IMR-90 (cell line): ENCODE data around the gene SYTL2. TPM values are rescaled to one million over a fixed set of nuclear protein-coding genes. Genes with fewer than 3 reads are reported as not detected.
A peak's percentile ranks its signal among the peaks of the same experiment; 100 is the strongest.

Experiments
- ATAC-seq: fragments of 200-7000 bp; cut with Tn5 transposase; 2 replicates; pipeline ENCODE4 v1.9.1; 2020; ENCODE audit warnings: low read depth, mild to moderate bottlenecking, moderate library complexity
- BruUV-seq: library from RNA; stranded (reverse); fragments of 400-500 nt; replicated peaks from 2 replicates; lab custom pipeline; 2021; lab: Mats Ljungman, UMichigan
- CTCF ChIA-PET: fragments of 300-600 bp; formaldehyde crosslinking; extraction: SDS; loops from one replicate; lab custom pipeline; 2021; ENCODE audit warnings: antibody characterized with exemption; lab: Yijun Ruan, JAX
- POLR2A ChIA-PET: fragments of 300-600 bp; sonication (Branson Sonifier 250); formaldehyde crosslinking; loops from one replicate; lab custom pipeline; 2022; ENCODE audit warnings: antibody characterized with exemption; ENCODE audit not compliant: unreplicated experiment; lab: Charles Lee
- DNase-seq: peaks from one replicate; pipeline ENCODE4 v3.0.0; 2013
- H2AFZ ChIP-seq: replicated peaks from 2 replicates; pipeline ENCODE3; 2013; ENCODE audit warnings: low read length, mild to moderate bottlenecking; ENCODE audit not compliant: poor library complexity
- H2AK5ac ChIP-seq: 2 replicates; pipeline ENCODE4 v1.6.1; 2013; ENCODE audit warnings: low read depth, low read length, inconsistent platforms
- H2AK9ac ChIP-seq: replicated peaks from 2 replicates; pipeline ENCODE3; 2013; ENCODE audit warnings: mild to moderate bottlenecking, low read depth, low read length, moderate library complexity; ENCODE audit not compliant: poor library complexity
- H2BK120ac ChIP-seq: 2 replicates; pipeline ENCODE4 v1.6.1; 2013; ENCODE audit warnings: low read depth, low read length, inconsistent platforms
- H2BK15ac ChIP-seq: 3 replicates; pipeline ENCODE4 v1.6.1; 2013; ENCODE audit warnings: low read depth, low read length, inconsistent platforms
- H2BK20ac ChIP-seq: 2 replicates; pipeline ENCODE4 v1.6.1; 2013; ENCODE audit warnings: low read depth, mild to moderate bottlenecking, inconsistent platforms, low read length, moderate library complexity
- H2BK5ac ChIP-seq: 2 replicates; pipeline ENCODE4 v1.6.1; 2013; ENCODE audit warnings: mild to moderate bottlenecking, low read depth, low read length, inconsistent platforms; ENCODE audit not compliant: poor library complexity, severe bottlenecking
- H3K14ac ChIP-seq: replicated peaks from 2 replicates; pipeline ENCODE4 v1.6.1; 2013; ENCODE audit warnings: low read depth, low read length, inconsistent platforms
- H3K18ac ChIP-seq: 2 replicates; pipeline ENCODE4 v1.6.1; 2013; ENCODE audit warnings: low read depth, low read length, control low read depth
- H3K23ac ChIP-seq: 2 replicates; pipeline ENCODE4 v1.6.1; 2013; ENCODE audit warnings: low read depth, low read length, inconsistent platforms
- H3K27ac ChIP-seq: 2 replicates; pipeline ENCODE4 v1.5.1; 2013; ENCODE audit warnings: mild to moderate bottlenecking, control low read depth, low read length; ENCODE audit not compliant: insufficient read depth
- H3K27me3 ChIP-seq: 2 replicates; pipeline ENCODE4 v1.6.1; 2013; ENCODE audit warnings: low read length; ENCODE audit not compliant: control insufficient read depth, insufficient read depth
- H3K36me3 ChIP-seq: 2 replicates; pipeline ENCODE4 v1.6.1; 2013; ENCODE audit warnings: low read length, mixed read lengths; ENCODE audit not compliant: control insufficient read depth, insufficient read depth
- H3K4ac ChIP-seq: 2 replicates; pipeline ENCODE4 v1.6.1; 2013; ENCODE audit warnings: low read depth, low read length, inconsistent platforms
- H3K4me1 ChIP-seq: 2 replicates; pipeline ENCODE4 v1.6.1; 2013; ENCODE audit warnings: low read length, mixed read lengths; ENCODE audit not compliant: control insufficient read depth, insufficient read depth
- H3K4me2 ChIP-seq: 2 replicates; pipeline ENCODE4 v1.6.1; 2013; ENCODE audit warnings: low read depth, mild to moderate bottlenecking, control low read depth, low read length, moderate library complexity
- H3K4me3 ChIP-seq: 2 replicates; pipeline ENCODE4 v1.5.1; 2013; ENCODE audit warnings: low read depth, mild to moderate bottlenecking, control low read depth, low read length, moderate library complexity; ENCODE audit not compliant: insufficient read depth
- H3K56ac ChIP-seq: 2 replicates; pipeline ENCODE4 v1.6.1; 2013; ENCODE audit warnings: low read length, inconsistent platforms; ENCODE audit not compliant: insufficient read depth; ENCODE audit errors: extremely low read depth
- H3K79me1 ChIP-seq, 2 experiments: 2 replicates each; pipeline ENCODE4 v1.6.1; 2013; ENCODE audit warnings: low read length in 2 of 2, inconsistent platforms in 1 of 2, low read depth in 1 of 2
- H3K9ac ChIP-seq: 2 replicates; pipeline ENCODE4 v1.6.1; 2013; ENCODE audit warnings: low read depth, low read length, control low read depth
- H3K9me1 ChIP-seq: 2 replicates; pipeline ENCODE4 v1.6.1; 2013; ENCODE audit warnings: low read length, inconsistent platforms; ENCODE audit not compliant: insufficient read depth
- H3K9me3 ChIP-seq: 2 replicates; pipeline ENCODE4 v1.6.1; 2013; ENCODE audit warnings: low read length; ENCODE audit not compliant: control insufficient read depth, insufficient read depth
- H4K20me1 ChIP-seq: 2 replicates; pipeline ENCODE4 v1.6.1; 2013; ENCODE audit warnings: low read length, inconsistent platforms; ENCODE audit not compliant: insufficient read depth
- H4K5ac ChIP-seq: 2 replicates; pipeline ENCODE4 v1.6.1; 2013; ENCODE audit warnings: mild to moderate bottlenecking, low read depth, low read length, control low read depth
- H4K8ac ChIP-seq, 2 experiments: 2 replicates each; pipeline ENCODE4 v1.6.1; 2013; ENCODE audit warnings: low read depth in 2 of 2, low read length in 2 of 2, control low read depth in 1 of 2, inconsistent platforms in 1 of 2
- H4K91ac ChIP-seq: 2 replicates; pipeline ENCODE4 v1.6.1; 2013; ENCODE audit warnings: low read depth, low read length, inconsistent platforms; ENCODE audit not compliant: insufficient read depth
- CEBPB ChIP-seq: IDR thresholded peaks from 2 replicates; pipeline ENCODE4 v1.6.1; 2012; ENCODE audit warnings: low read depth, low read length, improper control_type of control experiment
- FOS ChIP-seq: fragments of 150-350 bp; IDR thresholded peaks from 2 replicates; pipeline ENCODE4 v1.6.1; 2016; ENCODE audit warnings: low read depth, low read length
- MAFK ChIP-seq: IDR thresholded peaks from 2 replicates; pipeline ENCODE4 v1.6.1; 2012; ENCODE audit warnings: low read depth, low read length, improper control_type of control experiment
- NFE2L2 ChIP-seq: fragments of 150-350 bp; IDR thresholded peaks from 2 replicates; pipeline ENCODE4 v1.6.1; 2016; ENCODE audit warnings: low read depth, mild to moderate bottlenecking, low read length
- SMC3 ChIP-seq: fragments of 150-350 bp; IDR thresholded peaks from 2 replicates; pipeline ENCODE4 v1.6.1; 2016; ENCODE audit warnings: low read depth, mild to moderate bottlenecking, antibody characterized with exemption, low read length, moderate library complexity
- WGBS, 2 experiments: methylation state at CpG; one replicate each; pipeline versions ENCODE4 v1.1.5 to v1.1.7; 2013; ENCODE audit warnings: missing lambda C conversion rate in 2 of 2; ENCODE audit not compliant: insufficient read length in 1 of 2; ENCODE audit errors: extremely low coverage in 2 of 2; 5-methylcytosine and 5-hydroxymethylcytosine counted together
- dilution Hi-C: fragments of 300-500 bp; cut with HindIII; formaldehyde crosslinking; loops from one replicate; pipeline ENCODE4 v1.14.3; 2018; ENCODE audit warnings: low sequenced_read_pairs; ENCODE audit not compliant: unreplicated experiment
- in situ Hi-C: fragments of 300-500 bp; cut with MboI; formaldehyde crosslinking; loops from 3 replicates; pipeline ENCODE4 v1.14.3; 2019; ENCODE audit warnings: low sequenced_read_pairs, inconsistent platforms, mixed read lengths
- intact Hi-C: fragments of 100-400 bp; cut with micrococcal nuclease; formaldehyde crosslinking; loops from 2 replicates; pipeline ENCODE4 v1.10.0; 2022
- polyA plus RNA-seq, 3 experiments: library from polyadenylated mRNA; depleted of rRNA; stranded (reverse); fragments of >200 nt; gene quantifications; 2 replicates each; pipeline ENCODE4 v1.2.3, GENCODE V29; 2012; ENCODE audit warnings: low replicate concordance in 1 of 3
- total RNA-seq: library from RNA; depleted of rRNA; stranded (reverse); fragments of >200 nt; gene quantifications from 2 replicates; pipeline ENCODE4 v1.2.3, GENCODE V29; 2012

The SYTL2 gene
- total and polyA plus RNA-seq, 2 of the 4 experiments (the other 2 are of a cell fraction) = 45.2 to 70.0 TPM

- BruUV-seq = no TSS peak
- Histone ChIP-seq H2BK120ac (no peak overlapping the region), H3K4me1 (peaks cover 26% of the 10 kb centered on the region), H3K9me3 (no peaks in the 10 kb centered on the region), H2AK5ac (no peak overlapping the region; the same call in 1 of the 2 replicates), H2AFZ (no peak overlapping the region), H3K18ac (no peak overlapping the region), H4K8ac (no peak overlapping the region), H4K20me1 (no peaks in the 10 kb centered on the region), H3K4me3 (no peak overlapping the region), H3K9me1 (peaks cover 19% of the 10 kb centered on the region; the same call in 1 of the 2 replicates), H3K14ac (peak overlapping the region; percentile 7; the same call in 1 of the 2 replicates), H2BK5ac (no peak overlapping the region), H3K23ac (no peak overlapping the region), H3K56ac (no peak overlapping the region), H3K79me1 (peaks cover 0 to 3% of the 10 kb centered on the region in 2 experiments; a peak in 1 of 4 replicates), H4K91ac (no peak overlapping the region; the same call in 1 of the 2 replicates), H2AK9ac (no peak overlapping the region), H4K5ac (no peak overlapping the region), H2BK20ac (no peak overlapping the region), H3K4me2 (no peak overlapping the region), H3K9ac (no peak overlapping the region), H3K27me3 (no peaks in the 10 kb centered on the region), H3K36me3 (peaks cover 7% of the 10 kb centered on the region), H3K4ac (no peak overlapping the region), H3K27ac (no peak overlapping the region), H2BK15ac (no peak overlapping the region)
- WGBS, 2 experiments = no CpG with 5 or more reads among the region's 3 CpGs
- intact Hi-C loops (no loop called here), dilution Hi-C loops (no loop called here), in situ Hi-C loops (no loop called here)
- TF ChIP-seq MAFK = no peak
- no peak for TF ChIP-seq CEBPB
- TF ChIP-seq FOS = no peak
- no peak for TF ChIP-seq NFE2L2
- TF ChIP-seq SMC3 = no peak
- no peak for ATAC-seq
- DNase-seq = no peak
- CTCF ChIA-PET = no interaction called here
- POLR2A ChIA-PET = no interaction called here
Observed at GRCh38 chr11:85749287-85749834, 61.6 kb downstream of the SYTL2 start.
